K562 (cell line): ENCODE data around the gene COX6B1. TPM values are rescaled to one million over a fixed set of nuclear protein-coding genes. Genes with fewer than 3 reads are reported as not detected.

Experiments
- ATF2 ChIP-seq: sonication (generic); formaldehyde crosslinking; IDR thresholded peaks from 2 replicates; pipeline ENCODE4 v1.8.1; 2022; ENCODE audit warnings: missing genetic modification reagents
- BRD4 ChIP-seq: fragments of 200-600 bp; sonication (generic); IDR thresholded peaks from 2 replicates; pipeline ENCODE4 v1.6.1; 2017; ENCODE audit warnings: inconsistent platforms
- BRD9 ChIP-seq: fragments of 450-650 bp; IDR thresholded peaks from 2 replicates; pipeline ENCODE4 v1.6.1; 2018; ENCODE audit warnings: low read depth; ENCODE audit not compliant: partially characterized antibody
- CSDE1 ChIP-seq, 2 experiments: fragments of 450-650 bp; IDR thresholded peaks; 2 replicates each; pipeline ENCODE4 v1.6.1; 2016; ENCODE audit warnings: mild to moderate bottlenecking in 1 of 2
- MCM2 ChIP-seq: fragments of 450-650 bp; IDR thresholded peaks from 2 replicates; pipeline ENCODE4 v1.6.1; 2017; ENCODE audit warnings: low read depth, mild to moderate bottlenecking
- MGA ChIP-seq: fragments of 450-650 bp; IDR thresholded peaks from 2 replicates; pipeline ENCODE4 v1.6.1; 2016; ENCODE audit warnings: mild to moderate bottlenecking, moderate library complexity
- OTX1 ChIP-seq: fragments of 450-650 bp; formaldehyde crosslinking; IDR thresholded peaks from 2 replicates; pipeline ENCODE4 v1.4.0; 2022; ENCODE audit warnings: mild to moderate bottlenecking
- PHF8 ChIP-seq: fragments of 200-600 bp; sonication (generic); IDR thresholded peaks from 2 replicates; pipeline ENCODE4 v1.6.1; 2012; ENCODE audit warnings: mixed run types, mild to moderate bottlenecking, inconsistent platforms, low read length, moderate library complexity, borderline replicate concordance
- SMARCA4 ChIP-seq: fragments of 450-650 bp; IDR thresholded peaks from 2 replicates; pipeline ENCODE4 v1.6.1; 2016
- SOX6 ChIP-seq: fragments of 450-650 bp; IDR thresholded peaks from 2 replicates; pipeline ENCODE4 v1.6.1; 2014; ENCODE audit warnings: mild to moderate bottlenecking
- UBTF ChIP-seq, 2 experiments: IDR thresholded peaks; 2 replicates each; pipeline ENCODE4 v1.6.1; 2012; ENCODE audit warnings: improper control_type of control experiment in 2 of 2, low read depth in 2 of 2, low read length in 2 of 2, borderline replicate concordance in 1 of 2
- ZNF277 ChIP-seq: fragments of 250-450 bp; sonication (Bioruptor Pico); IDR thresholded peaks from 2 replicates; pipeline ENCODE4 v1.8.0; 2022; ENCODE audit warnings: inconsistent platforms, mild to moderate bottlenecking, moderate library complexity, borderline replicate concordance
- ZNF561 ChIP-seq: fragments of 450-650 bp; formaldehyde crosslinking; conservative IDR thresholded peaks from 2 replicates; pipeline ENCODE4 v1.4.0; 2020; ENCODE audit warnings: mild to moderate bottlenecking, moderate library complexity
- polyA plus RNA-seq, 8 experiments: library from polyadenylated mRNA; depleted of rRNA in 4 of 8; stranded (reverse) in 5 of 8; unstranded in 3 of 8; fragments of >200 nt; fragmentation: Nextera tagmentation in 2 of 8; fragmentation: Illumina TruSeq in 1 of 8; extraction: Ambion mirVana in 2 of 8; extraction: Trizol in 1 of 8; gene quantifications; 2 replicates each; pipeline versions ENCODE4 v1.2.1 to v1.2.3, GENCODE V29; 2011 to 2014; ENCODE audit warnings: inconsistent platforms in 1 of 8, missing spikeins in 1 of 8
- total RNA-seq, 7 experiments: library from RNA; depleted of rRNA in 6 of 7; stranded (reverse); fragments of >200 nt in 6 of 7; fragmentation: Illumina TruSeq in 2 of 7; extraction: Trizol in 2 of 7; gene quantifications; 2 replicates each; pipeline versions ENCODE4 v1.2.1 to v1.2.3, GENCODE V29; 2011 to 2021; ENCODE audit warnings: low replicate concordance in 1 of 7

COX6B1 gene
- total and polyA plus RNA-seq, 9 of the 15 experiments (the other 6 are each of a cell fraction or from before 2014, with no cell fraction given) = 777 to 2,393 (median 1,219) TPM

GRCh38 chr19:35671818-35672217 is 23.7 kb downstream of the COX6B1 start (continued):
- TF ChIP-seq MGA = peak; percentile 68
- peak; percentile 93 for TF ChIP-seq SOX6
- TF ChIP-seq BRD4 = no peak
- TF ChIP-seq BRD9 = no peak
- TF ChIP-seq MCM2 = no peak
- no peak for TF ChIP-seq ATF2 (CRISPR knock-in tag)
- no peak for TF ChIP-seq ZNF561 (CRISPR knock-in tag)
- TF ChIP-seq PHF8 = no peak
- TF ChIP-seq SMARCA4 = peak; percentile 94
- no peak for TF ChIP-seq ZNF277
- TF ChIP-seq OTX1 (CRISPR knock-in tag) = no peak
- TF ChIP-seq CSDE1 (IDR thresholded peaks at IDR 0.05) = no peak
- no peak for TF ChIP-seq UBTF (IDR thresholded peaks at IDR 0.05; ENCODE audit: borderline replicate concordance in 1 of 2, low read depth in 2 of 2, low read length in 2 of 2)
